ENCODE data around the gene CLEC20A. TPM values are rescaled to one million over a fixed set of nuclear protein-coding genes. Genes with fewer than 3 reads are reported as not detected.

CLEC20A gene
- total and polyA plus RNA-seq, 9 of the 15 experiments (the other 6 are each of a cell fraction or from before 2014, with no cell fraction given) = not detected

- TF ChIP-seq ZNF354B (CRISPR knock-in tag; IDR thresholded peaks at IDR 0.05) (no peak), GATA2 (CRISPR knock-in tag; IDR thresholded peaks at IDR 0.05) (peak; percentile 39; the same call in 1 of the 2 replicates), SMARCB1 (IDR thresholded peaks at IDR 0.05; ENCODE audit: insufficient read length, low read depth) (no peak), ZBTB40 (IDR thresholded peaks at IDR 0.05) (no peak), ZBTB40 (CRISPR knock-in tag; IDR thresholded peaks at IDR 0.05) (no peak), CCNT2 (IDR thresholded peaks at IDR 0.05; ENCODE audit: borderline replicate concordance, extremely low read depth, insufficient read length, low read depth, low read length) (no peak), EZH2 (IDR thresholded peaks at IDR 0.05; ENCODE audit: borderline replicate concordance, low read depth, low read length) (no peak), THRB (CRISPR knock-in tag; conservative IDR thresholded peaks at IDR 0.05) (no peak), ELF2 (CRISPR knock-in tag; IDR thresholded peaks at IDR 0.05) (no peak), MEIS2 (IDR thresholded peaks at IDR 0.05; ENCODE audit: partially characterized antibody) (no peak), TEAD4 (IDR thresholded peaks at IDR 0.05; ENCODE audit: low read length) (peak; percentile 57), TEAD4 (CRISPR knock-in tag; IDR thresholded peaks at IDR 0.05; ENCODE audit: borderline replicate concordance) (no peak), ZBED1 (IDR thresholded peaks at IDR 0.05) (no peak), POLR2AphosphoS5 (IDR thresholded peaks at IDR 0.05; ENCODE audit: control insufficient read depth, insufficient read depth, low read depth, low read length) (peak; percentile 42; the same call in 1 of the 2 replicates), NEUROD1 (IDR thresholded peaks at IDR 0.05; ENCODE audit: borderline replicate concordance, low read depth, low read length, partially characterized antibody) (no peak), ZKSCAN1 (IDR thresholded peaks at IDR 0.05; ENCODE audit: low read depth, low read length) (no peak), RUNX1 (IDR thresholded peaks at IDR 0.05; ENCODE audit: low read depth) (no peak), ZNF695 (CRISPR knock-in tag; IDR thresholded peaks at IDR 0.05) (no peak)
Observed at GRCh38 chr1:178540204-178540603, 43.4 kb upstream of the CLEC20A start (continued).

All from K562 (cell line).